Measurements from ENCODE around the gene SNRPA. TPM values are rescaled to one million over a fixed set of nuclear protein-coding genes. Genes with fewer than 3 reads are reported as not detected.
A peak's percentile ranks its signal among the peaks of the same experiment; 100 is the strongest.
"Not testable (repeated sequence)": the region's sequence is repeated elsewhere in the genome, so short reads cannot be mapped to it uniquely, and the experiment has no call there.

SNRPA gene
- total RNA-seq, 4 donors from 2014 or later, result 52.8 to 92.7 (median 70.9) TPM

DNA sequence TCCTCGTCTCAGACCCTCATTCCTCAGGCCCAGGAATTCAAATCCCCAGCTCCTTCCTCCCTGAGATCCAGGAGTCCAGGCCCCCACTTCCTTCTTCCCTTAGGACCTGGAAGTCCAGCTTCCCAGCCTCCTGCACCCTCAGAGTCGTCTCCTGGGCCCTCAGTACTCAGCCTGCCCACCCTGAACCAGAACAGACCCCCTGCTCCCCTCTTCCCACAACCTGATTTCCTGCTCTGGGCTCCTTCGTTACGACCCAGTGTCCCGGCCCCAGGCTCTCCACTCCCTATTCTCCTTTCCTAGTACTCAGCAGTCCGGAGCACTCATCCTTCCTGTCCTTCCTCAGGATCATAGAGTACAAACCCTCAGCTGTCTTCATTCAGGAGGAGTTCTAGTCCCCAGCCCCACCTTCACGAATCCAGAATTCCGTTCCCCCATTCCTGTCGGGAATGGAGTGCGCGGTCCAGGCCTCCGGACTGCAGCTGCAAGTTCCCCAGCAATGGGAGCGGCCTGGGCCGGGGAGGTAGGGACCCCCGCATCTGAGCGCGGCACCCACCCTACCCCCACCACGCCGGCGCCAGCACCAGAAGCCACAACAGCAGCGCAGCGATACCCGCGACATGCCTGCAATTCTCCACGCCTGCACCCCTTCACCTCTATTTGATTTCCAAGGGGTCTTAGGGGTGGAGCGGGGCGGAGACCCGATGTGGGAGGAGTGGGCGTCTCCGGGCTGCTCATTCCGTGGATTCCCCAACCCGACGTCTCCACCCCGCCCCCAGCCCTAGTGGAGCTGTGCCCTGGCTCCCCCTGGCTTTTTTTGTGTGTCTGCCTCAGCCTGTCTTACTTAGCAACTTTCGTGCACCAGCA, 60.7 kb downstream of the SNRPA start:
- 22 to 26% methylated on average over 34 to 35 of the region's 35 CpGs for WGBS, 2 donors
- DNase-seq (ENCODE audit: low spot score in 2 of 2), result no peak
- Histone ChIP-seq H3K4me3 (peak overlapping the region; percentile 32 to 54 (median 39)), H3K36me3 (peaks cover 4 to 27% (median 7%) of the 10 kb centered on the region in 3 donors), H3K27ac (peak overlapping the region; percentile 69 to 89 (median 79)), H3K4me1 (peaks cover 0 to 72% (median 43%) of the 10 kb centered on the region in 4 donors), H3K27me3 (no peaks in the 10 kb centered on the region), H3K9me3 (no peaks in the 10 kb centered on the region)
- TF ChIP-seq POLR2A (IDR thresholded peaks at IDR 0.05) (no peak), EP300 (IDR thresholded peaks at IDR 0.05) (no peak)
- TF ChIP-seq, protein P1, sequence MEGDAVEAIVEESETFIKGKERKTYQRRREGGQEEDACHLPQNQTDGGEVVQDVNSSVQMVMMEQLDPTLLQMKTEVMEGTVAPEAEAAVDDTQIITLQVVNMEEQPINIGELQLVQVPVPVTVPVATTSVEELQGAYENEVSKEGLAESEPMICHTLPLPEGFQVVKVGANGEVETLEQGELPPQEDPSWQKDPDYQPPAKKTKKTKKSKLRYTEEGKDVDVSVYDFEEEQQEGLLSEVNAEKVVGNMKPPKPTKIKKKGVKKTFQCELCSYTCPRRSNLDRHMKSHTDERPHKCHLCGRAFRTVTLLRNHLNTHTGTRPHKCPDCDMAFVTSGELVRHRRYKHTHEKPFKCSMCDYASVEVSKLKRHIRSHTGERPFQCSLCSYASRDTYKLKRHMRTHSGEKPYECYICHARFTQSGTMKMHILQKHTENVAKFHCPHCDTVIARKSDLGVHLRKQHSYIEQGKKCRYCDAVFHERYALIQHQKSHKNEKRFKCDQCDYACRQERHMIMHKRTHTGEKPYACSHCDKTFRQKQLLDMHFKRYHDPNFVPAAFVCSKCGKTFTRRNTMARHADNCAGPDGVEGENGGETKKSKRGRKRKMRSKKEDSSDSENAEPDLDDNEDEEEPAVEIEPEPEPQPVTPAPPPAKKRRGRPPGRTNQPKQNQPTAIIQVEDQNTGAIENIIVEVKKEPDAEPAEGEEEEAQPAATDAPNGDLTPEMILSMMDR (IDR thresholded peaks at IDR 0.05), result no peak

- not testable (repeated sequence) for H3K27me3 ChIP-seq; DNase-seq (ENCODE audit: low spot score in 2 of 2); H3K9me3 ChIP-seq
- 81% methylated on average over 7 of the region's 7 CpGs for WGBS, 2 donors
- Histone ChIP-seq H3K4me3 (peak overlapping the region in 1 of 4 donors; percentile 54), H3K4me1 (peaks cover 0 to 64% (median 35%) of the 10 kb centered on the region in 4 donors), H3K27ac (peak overlapping the region; percentile 2 to 89 (median 44)), H3K36me3 (peaks cover 4 to 23% (median 5%) of the 10 kb centered on the region in 3 donors)
Measured at GRCh38 chr19:40812571-40812970, 61.6 kb downstream of the SNRPA start.

DNA sequence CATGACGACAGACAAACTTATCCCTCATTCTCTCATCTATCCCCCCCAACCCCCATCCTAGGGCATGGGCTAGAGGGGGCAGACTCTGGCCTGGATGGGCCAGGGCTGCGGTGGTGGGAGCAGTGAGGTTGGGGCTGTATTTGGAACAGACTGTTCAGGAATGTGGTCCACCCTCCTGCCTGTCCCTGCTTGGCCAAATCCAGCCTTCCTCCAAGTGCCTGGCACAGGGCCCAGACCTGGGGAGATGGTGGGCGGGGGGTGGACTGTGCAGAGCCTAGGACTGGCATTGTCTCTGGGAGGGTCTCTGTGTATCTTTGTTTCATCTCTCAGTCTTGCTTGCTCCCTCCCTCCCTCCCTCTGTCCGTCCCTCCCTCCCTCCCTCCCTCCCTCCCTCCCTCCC, 62.2 kb downstream of the SNRPA start:
- no peak for TF ChIP-seq POLR2A (IDR thresholded peaks at IDR 0.05)
- TF ChIP-seq EP300 (IDR thresholded peaks at IDR 0.05), result no peak
- TF ChIP-seq, protein P1 (IDR thresholded peaks at IDR 0.05), result no peak
- H3K27ac ChIP-seq, result peak overlapping the region; percentile 2 to 89 (median 44)
- H3K4me1 ChIP-seq, result peaks cover 0 to 64% (median 34%) of the 10 kb centered on the region in 4 donors

More for the DNA sequence above, 62.2 kb downstream of the SNRPA start:
- H3K27me3 ChIP-seq, result no peaks in the 10 kb centered on the region
- no peaks in the 10 kb centered on the region for H3K9me3 ChIP-seq
- no peak for DNase-seq (ENCODE audit: low spot score in 2 of 2)
- no peak overlapping the region for H3K4me3 ChIP-seq
- peaks cover 0 to 17% (median 4%) of the 10 kb centered on the region in 3 donors for H3K36me3 ChIP-seq
- WGBS, 2 donors, result 17 to 22% methylated on average over 4 of the region's 4 CpGs

Small RNAs within 50 kb of the gene (small RNA-seq; reads per million reads assigned to genes)
- gene RNU6-195P, result not detected

Other genes starting within 250 kb of the SNRPA start
- gene SHKBP1, start 174.3 kb upstream of the SNRPA start, total RNA-seq, result 100 to 1,000 TPM in 1 of 4 donors, 10 to 100 TPM in 3; 40.8 to 129 (median 51.2) TPM
- gene LTBP4, start 149.8 kb upstream of the SNRPA start, total RNA-seq, result 1,000 to 10,000 TPM in 2 of 4 donors, 100 to 1,000 TPM in 2; 851 to 1,504 (median 1,156) TPM
- 100 to 1,000 TPM; 203 to 284 (median 251) TPM for gene NUMBL, start 60.6 kb upstream of the SNRPA start, total RNA-seq
- gene COQ8B, start 34.3 kb upstream of the SNRPA start, total RNA-seq, result 10 to 100 TPM; 71.0 to 88.6 (median 84.3) TPM
- 100 to 1,000 TPM in 1 of 4 donors, 10 to 100 TPM in 3; 72.0 to 114 (median 90.9) TPM for gene ITPKC, start 34.1 kb upstream of the SNRPA start, total RNA-seq
- 1 to 10 TPM; 2.5 to 7.1 (median 4.3) TPM for gene ACTMAP, start 726 bp upstream of the SNRPA start, total RNA-seq
- gene MIA, start 24.3 kb downstream of the SNRPA start, total RNA-seq, result 100 to 1,000 TPM; 127 to 322 (median 209) TPM
- 10 to 100 TPM; 38.3 to 66.6 (median 52.0) TPM for gene RAB4B, start 27.0 kb downstream of the SNRPA start, total RNA-seq
- 100 to 1,000 TPM in 3 of 4 donors, 10 to 100 TPM in 1; 93.5 to 134 (median 120) TPM for gene EGLN2, start 48.0 kb downstream of the SNRPA start, total RNA-seq
- gene CYP2A6, start 99.2 kb downstream of the SNRPA start, total RNA-seq, result 1 to 10 TPM in 1 of 4 donors, not detected in 3; 7.3 TPM
- not detected for gene CYP2A7, start 131.0 kb downstream of the SNRPA start, total RNA-seq
- not detected for gene CYP2B6, start 240.1 kb downstream of the SNRPA start, total RNA-seq